K562 (cell line): ENCODE measurements around the gene MEIS1. TPM values are rescaled to one million over a fixed set of nuclear protein-coding genes. Genes with fewer than 3 reads are reported as not detected.

ENCODE experiments used
- ATAC-seq: fragments of 200-7000 bp; cut with Tn5 transposase; 3 replicates; pipeline ENCODE4 v1.9.1; 2020; ENCODE audit warnings: moderate library complexity
- BruUV-seq: library from RNA; stranded (reverse); fragments of 400-500 nt; replicated peaks from 2 replicates; lab custom pipeline; 2021; lab: Mats Ljungman, UMichigan
- CTCF ChIA-PET: fragments of 300-600 bp; formaldehyde crosslinking; extraction: SDS; loops from one replicate; lab custom pipeline; 2021; ENCODE audit warnings: low intra/inter-chr PET ratio; lab: Yijun Ruan, JAX
- POLR2A ChIA-PET: fragments of 300-600, 350-650 bp; sonication (Branson Sonifier 250); formaldehyde crosslinking; extraction: SDS; loops from one replicate; lab custom pipeline; 2021; ENCODE audit warnings: antibody characterized with exemption, inconsistent platforms; lab: Yijun Ruan, JAX
- DNase-seq, 4 experiments: peaks; one replicate each; pipeline versions ENCODE4 v3.0.0 to v3.0.0-alpha.2; 2011 to 2018; ENCODE audit warnings: low spot score in 3 of 4, mixed read lengths in 3 of 4; ENCODE audit errors: extremely low read depth in 1 of 4
- FAIRE-seq: peaks from 2 replicates; lab custom pipeline; 2011; peaks lifted over from hg19 to GRCh38; lab: Jason Lieb, UNC
- H2AFZ ChIP-seq: 2 replicates; pipeline ENCODE4 v1.6.0; 2011; ENCODE audit warnings: low read depth, low read length, control low read depth, inconsistent platforms
- H3K27ac ChIP-seq: fragments of 200-600 bp; 3 replicates; pipeline ENCODE4 v1.8.0; 2011; ENCODE audit warnings: low read depth, mild to moderate bottlenecking, control low read depth, inconsistent platforms, low read length, moderate library complexity, mixed read lengths; ENCODE audit errors: extremely low read depth
- H3K27me3 ChIP-seq, 2 experiments: fragments of 300-600 bp in 1 of 2; 2 replicates in 1 of 2; 3 replicates in 1 of 2; pipeline versions ENCODE4 v1.6.0 to v1.8.0; 2011; ENCODE audit warnings: inconsistent platforms in 2 of 2, low read length in 2 of 2, mild to moderate bottlenecking in 1 of 2, mixed read lengths in 1 of 2, moderate library complexity in 1 of 2; ENCODE audit not compliant: control insufficient read depth in 2 of 2, insufficient read depth in 2 of 2
- H3K36me3 ChIP-seq: fragments of 300-600 bp; 3 replicates; pipeline ENCODE4 v1.8.0; 2011; ENCODE audit warnings: mild to moderate bottlenecking, low read length, inconsistent platforms; ENCODE audit not compliant: control insufficient read depth, insufficient read depth
- H3K4me1 ChIP-seq, 2 experiments: fragments of 200-600 bp in 1 of 2; replicated peaks in 1 of 2; 2 replicates in 1 of 2; 3 replicates in 1 of 2; pipeline versions ENCODE4 v1.5.1 to v1.8.0; 2011; ENCODE audit warnings: inconsistent platforms in 2 of 2, low read length in 2 of 2, mild to moderate bottlenecking in 1 of 2, mixed read lengths in 1 of 2, moderate library complexity in 1 of 2; ENCODE audit not compliant: control insufficient read depth in 2 of 2, insufficient read depth in 2 of 2
- H3K4me2 ChIP-seq: 2 replicates; pipeline ENCODE4 v1.6.1; 2011; ENCODE audit warnings: low read length, control low read depth, inconsistent platforms, mixed read lengths; ENCODE audit not compliant: insufficient read depth
- H3K4me3 ChIP-seq: fragments of 200-600 bp; sonication (generic), shearing (Covaris generic); 2 replicates; pipeline ENCODE4 v1.5.1; 2016; ENCODE audit warnings: control low read depth, inconsistent platforms
- H3K79me2 ChIP-seq: fragments of 200-600 bp; 3 replicates; pipeline ENCODE4 v1.8.0; 2011; ENCODE audit warnings: low read length, inconsistent platforms; ENCODE audit not compliant: control insufficient read depth, insufficient read depth
- H3K9ac ChIP-seq, 2 experiments: 2 replicates each; pipeline versions ENCODE4 v1.6.0 to v1.6.1; 2011; ENCODE audit warnings: low read depth in 2 of 2, low read length in 2 of 2, control low read depth in 1 of 2, inconsistent platforms in 1 of 2, mild to moderate bottlenecking in 1 of 2, mixed read lengths in 1 of 2; ENCODE audit not compliant: insufficient read depth in 1 of 2
- H3K9me1 ChIP-seq: one replicate; pipeline ENCODE4 v1.6.0; 2011; ENCODE audit warnings: inconsistent platforms, mild to moderate bottlenecking, low read length, moderate library complexity; ENCODE audit not compliant: control insufficient read depth, insufficient read depth
- H3K9me3 ChIP-seq: replicated peaks from 2 replicates; pipeline ENCODE4 v1.5.1; 2011; ENCODE audit warnings: low read depth, low read length, inconsistent platforms; ENCODE audit not compliant: control insufficient read depth, insufficient read depth
- H4K20me1 ChIP-seq: replicated peaks from 2 replicates; pipeline ENCODE4 v1.6.1; 2011; ENCODE audit warnings: low read length, inconsistent platforms, mixed read lengths; ENCODE audit not compliant: control insufficient read depth, insufficient read depth
- CBX1 ChIP-seq: sonication (generic); IDR thresholded peaks from 2 replicates; pipeline ENCODE4 v1.6.1; 2016; ENCODE audit warnings: antibody characterized with exemption, low read depth, mild to moderate bottlenecking
- ETV1 ChIP-seq: fragments of 450-650 bp; conservative IDR thresholded peaks from 2 replicates; pipeline ENCODE4 v1.6.1; 2016; ENCODE audit warnings: missing genetic modification characterization, control low read depth, low read depth, missing compliant biosample characterization
- NR2C2 ChIP-seq, 2 experiments: fragments of 200-800 bp in 1 of 2; sonication (Bioruptor generic) in 1 of 2; sonication (generic) in 1 of 2; formaldehyde crosslinking in 1 of 2; IDR thresholded peaks; 2 replicates each; pipeline versions ENCODE4 v1.6.1 to v1.8.0; 2016 to 2022; ENCODE audit warnings: mild to moderate bottlenecking in 1 of 2, missing compliant biosample characterization in 1 of 2, missing genetic modification characterization in 1 of 2, missing genetic modification reagents in 1 of 2
- PTBP1 ChIP-seq: fragments of 200-400 bp; formaldehyde crosslinking; IDR thresholded peaks from 2 replicates; pipeline ENCODE4 v1.6.1; 2017; ENCODE audit warnings: low read depth, low read length
- SIX5 ChIP-seq, 2 experiments: IDR thresholded peaks; 2 replicates each; pipeline ENCODE4 v1.6.1; 2011; ENCODE audit warnings: low read length in 2 of 2, borderline replicate concordance in 1 of 2, low read depth in 1 of 2, mild to moderate bottlenecking in 1 of 2, moderate library complexity in 1 of 2; ENCODE audit not compliant: insufficient read depth in 1 of 2
- SMARCA4 ChIP-seq: fragments of 450-650 bp; IDR thresholded peaks from 2 replicates; pipeline ENCODE4 v1.6.1; 2016
- TCF7 ChIP-seq: sonication (generic); IDR thresholded peaks from 2 replicates; pipeline ENCODE4 v1.6.1; 2016; ENCODE audit warnings: antibody characterized with exemption, borderline replicate concordance
- ZNF780A ChIP-seq: fragments of 250-450 bp; sonication (Bioruptor Pico); IDR thresholded peaks from 2 replicates; pipeline ENCODE4 v1.5.0; 2021; ENCODE audit warnings: mild to moderate bottlenecking
- ZZZ3 ChIP-seq: fragments of 450-650 bp; IDR thresholded peaks from 2 replicates; pipeline ENCODE4 v1.6.1; 2016; ENCODE audit warnings: antibody characterized with exemption, mild to moderate bottlenecking, moderate library complexity
- WGBS: fragments of 100-300 bp; shearing (Covaris generic); methylation state at CpG from one replicate; pipeline ENCODE4 v1.1.6; 2016; ENCODE audit warnings: low coverage, mixed read lengths; ENCODE audit not compliant: insufficient coverage; ENCODE audit errors: missing lambda C conversion rate; 5-methylcytosine and 5-hydroxymethylcytosine counted together
- in situ Hi-C: fragments of 300-500 bp; cut with MboI; formaldehyde crosslinking; loops from 4 replicates; pipeline ENCODE4 v1.15.0; 2018; ENCODE audit warnings: inconsistent platforms, mixed read lengths
- intact Hi-C: fragments of 100-400 bp; cut with micrococcal nuclease; formaldehyde crosslinking; loops from 2 replicates; pipeline ENCODE4 v1.14.2; 2022
- polyA plus RNA-seq, 8 experiments: library from polyadenylated mRNA; depleted of rRNA in 4 of 8; stranded (reverse) in 5 of 8; unstranded in 3 of 8; fragments of >200 nt; fragmentation: Nextera tagmentation in 2 of 8; fragmentation: Illumina TruSeq in 1 of 8; extraction: Ambion mirVana in 2 of 8; extraction: Trizol in 1 of 8; gene quantifications; 2 replicates each; pipeline versions ENCODE4 v1.2.1 to v1.2.3, GENCODE V29; 2011 to 2014; ENCODE audit warnings: inconsistent platforms in 1 of 8, missing spikeins in 1 of 8
- total RNA-seq, 7 experiments: library from RNA; depleted of rRNA in 6 of 7; stranded (reverse); fragments of >200 nt in 6 of 7; fragmentation: Illumina TruSeq in 2 of 7; extraction: Trizol in 2 of 7; gene quantifications; 2 replicates each; pipeline versions ENCODE4 v1.2.1 to v1.2.3, GENCODE V29; 2011 to 2021; ENCODE audit warnings: low replicate concordance in 1 of 7
- TF ChIP-seq, protein P1 (sequence below), 2 experiments: IDR thresholded peaks in 1 of 2; conservative IDR thresholded peaks in 1 of 2; 2 replicates each; pipeline ENCODE4 v1.6.1; 2016; ENCODE audit warnings: low read depth in 2 of 2, mild to moderate bottlenecking in 1 of 2, missing compliant biosample characterization in 1 of 2, missing genetic modification characterization in 1 of 2, moderate library complexity in 1 of 2
- TF ChIP-seq, protein P2 (sequence below), 3 experiments: IDR thresholded peaks in 2 of 3; conservative IDR thresholded peaks in 1 of 3; 2 replicates each; pipeline ENCODE4 v1.5.1; 2011 to 2012; ENCODE audit warnings: low read length in 3 of 3, mild to moderate bottlenecking in 3 of 3, control low read depth in 2 of 3, improper control_type of control experiment in 1 of 3, inconsistent platforms in 1 of 3, low read depth in 1 of 3, mixed read lengths in 1 of 3, moderate library complexity in 1 of 3; ENCODE audit not compliant: insufficient read depth in 2 of 3

MEIS1 gene
- total and polyA plus RNA-seq, 9 of the 15 experiments (the other 6 are each of a cell fraction or from before 2014, with no cell fraction given) = 2.3 to 9.0 (median 5.9) TPM

DNA sequence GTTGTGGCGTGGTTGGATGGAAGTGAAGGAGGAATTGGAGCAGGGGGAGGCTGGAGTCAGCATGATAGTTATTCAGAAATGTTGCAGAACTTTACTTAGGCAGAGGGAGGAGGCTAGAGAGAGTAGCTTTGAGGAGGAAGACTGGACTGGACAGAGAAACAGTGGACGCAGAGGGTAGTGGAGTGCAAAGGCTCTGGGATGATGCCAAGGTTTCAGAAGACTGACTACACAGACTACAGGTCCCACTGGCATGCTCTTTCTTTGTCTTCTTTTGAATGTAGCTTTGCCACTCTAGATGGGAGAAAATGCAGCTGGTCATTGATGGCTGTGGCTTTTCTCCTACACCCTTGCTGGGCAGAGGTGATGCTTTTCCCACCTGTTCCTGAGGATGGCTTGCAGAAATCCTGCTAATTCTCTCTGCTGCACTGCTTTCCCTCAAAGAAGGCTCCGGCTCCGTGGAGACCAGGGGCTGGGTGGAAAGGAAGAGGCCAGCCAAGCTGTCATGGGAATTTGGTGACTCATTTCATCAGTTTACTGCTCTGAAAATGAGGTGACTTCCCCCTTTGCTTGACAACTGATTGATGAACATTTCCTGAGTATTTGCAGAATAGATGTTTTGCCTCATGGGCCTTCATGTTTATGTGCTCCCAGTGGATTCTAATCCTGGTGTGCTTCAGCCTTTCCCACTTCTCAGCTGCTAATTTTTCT, 42.4 kb downstream of the MEIS1 start (continued):
- TF ChIP-seq SMARCA4 = peak; percentile 36; the same call in 1 of the 2 replicates
- no peak for TF ChIP-seq TCF7
- TF ChIP-seq, protein P1, sequence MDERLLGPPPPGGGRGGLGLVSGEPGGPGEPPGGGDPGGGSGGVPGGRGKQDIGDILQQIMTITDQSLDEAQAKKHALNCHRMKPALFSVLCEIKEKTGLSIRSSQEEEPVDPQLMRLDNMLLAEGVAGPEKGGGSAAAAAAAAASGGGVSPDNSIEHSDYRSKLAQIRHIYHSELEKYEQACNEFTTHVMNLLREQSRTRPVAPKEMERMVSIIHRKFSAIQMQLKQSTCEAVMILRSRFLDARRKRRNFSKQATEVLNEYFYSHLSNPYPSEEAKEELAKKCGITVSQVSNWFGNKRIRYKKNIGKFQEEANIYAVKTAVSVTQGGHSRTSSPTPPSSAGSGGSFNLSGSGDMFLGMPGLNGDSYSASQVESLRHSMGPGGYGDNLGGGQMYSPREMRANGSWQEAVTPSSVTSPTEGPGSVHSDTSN (CRISPR knock-in tag; IDR thresholded peaks at IDR 0.05; ENCODE audit: low read depth) = no peak
- TF ChIP-seq, protein P1 (tag; conservative IDR thresholded peaks at IDR 0.05; ENCODE audit: low read depth) = peak; percentile 81

DNA sequence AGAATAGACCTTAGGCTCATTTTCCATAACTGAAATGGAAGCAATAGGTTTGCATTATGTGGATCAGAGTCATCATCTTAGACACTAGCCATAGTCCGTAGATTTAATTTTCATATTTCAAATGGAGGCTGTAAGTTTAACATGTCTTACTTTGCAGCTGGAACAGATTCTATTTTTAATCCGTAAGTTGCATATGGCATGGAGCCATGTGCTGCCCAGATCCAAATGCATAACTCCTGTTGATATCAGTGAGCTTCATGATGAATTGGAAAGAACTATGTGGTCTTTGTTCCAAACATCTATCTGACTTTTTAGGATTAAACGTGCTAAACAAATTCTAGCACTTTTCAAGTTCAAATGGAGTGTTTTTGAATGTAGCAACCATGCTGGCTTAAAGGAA, 43.4 kb downstream of the MEIS1 start:
- BruUV-seq = no TSS peak
- Histone ChIP-seq H2AFZ (peak overlapping the region; percentile 48), H3K36me3 (no peaks in the 10 kb centered on the region; the same call in 2 of the 3 replicates), H3K9me1 (no peaks in the 10 kb centered on the region), H3K27me3 (no peaks in the 10 kb centered on the region), H3K4me1 (peaks cover 9 to 53% of the 10 kb centered on the region in 2 experiments; a peak in 4 of 5 replicates), H3K79me2 (no peaks in the 10 kb centered on the region), H3K9me3 (no peaks in the 10 kb centered on the region), H3K9ac (no peak overlapping the region), H4K20me1 (no peaks in the 10 kb centered on the region), H3K4me3 (no peak overlapping the region), H3K4me2 (no peak overlapping the region), H3K27ac (0 out of 3 replicates have a peak overlapping the region, but pooled peaks have one; percentile 20)
- intact Hi-C loops = no loop called here
- ATAC-seq = no peak
- ChIA-PET POLR2A (interaction anchor here (0.6 to 1.5 kb wide), 2 partner anchors 14 to 61 kb away, joined by 3 to 4 read pairs; no protein-coding TSS in a partner anchor), CTCF (no interaction called here)
- 56% methylated on average over 3 of the region's 3 CpGs for WGBS
- no peak for DNase-seq
- in situ Hi-C loops = no loop called here
- no peak for FAIRE-seq
- TF ChIP-seq ZNF780A (no peak), PTBP1 (no peak), SIX5 (IDR thresholded peaks at IDR 0.05; ENCODE audit: borderline replicate concordance in 1 of 2, insufficient read depth in 1 of 2, low read depth in 1 of 2, low read length in 2 of 2) (no peak), ETV1 (tag) (no peak), NR2C2 (CRISPR knock-in tag; IDR thresholded peaks at IDR 0.05) (no peak), NR2C2 (tag; IDR thresholded peaks at IDR 0.05) (no peak), CBX1 (no peak), ZZZ3 (no peak)
- TF ChIP-seq, protein P2, sequence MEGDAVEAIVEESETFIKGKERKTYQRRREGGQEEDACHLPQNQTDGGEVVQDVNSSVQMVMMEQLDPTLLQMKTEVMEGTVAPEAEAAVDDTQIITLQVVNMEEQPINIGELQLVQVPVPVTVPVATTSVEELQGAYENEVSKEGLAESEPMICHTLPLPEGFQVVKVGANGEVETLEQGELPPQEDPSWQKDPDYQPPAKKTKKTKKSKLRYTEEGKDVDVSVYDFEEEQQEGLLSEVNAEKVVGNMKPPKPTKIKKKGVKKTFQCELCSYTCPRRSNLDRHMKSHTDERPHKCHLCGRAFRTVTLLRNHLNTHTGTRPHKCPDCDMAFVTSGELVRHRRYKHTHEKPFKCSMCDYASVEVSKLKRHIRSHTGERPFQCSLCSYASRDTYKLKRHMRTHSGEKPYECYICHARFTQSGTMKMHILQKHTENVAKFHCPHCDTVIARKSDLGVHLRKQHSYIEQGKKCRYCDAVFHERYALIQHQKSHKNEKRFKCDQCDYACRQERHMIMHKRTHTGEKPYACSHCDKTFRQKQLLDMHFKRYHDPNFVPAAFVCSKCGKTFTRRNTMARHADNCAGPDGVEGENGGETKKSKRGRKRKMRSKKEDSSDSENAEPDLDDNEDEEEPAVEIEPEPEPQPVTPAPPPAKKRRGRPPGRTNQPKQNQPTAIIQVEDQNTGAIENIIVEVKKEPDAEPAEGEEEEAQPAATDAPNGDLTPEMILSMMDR (IDR thresholded peaks at IDR 0.05 in 2 of 3, conservative IDR thresholded peaks at IDR 0.05 in 1 of 3; ENCODE audit: insufficient read depth in 2 of 3, low read depth in 1 of 3, low read length in 3 of 3) = no peak
